Measurements from ENCODE around the gene CRPPA. TPM values are rescaled to one million over a fixed set of nuclear protein-coding genes. Genes with fewer than 3 reads are reported as not detected.

The CRPPA gene
- 1.2 and 1.3 TPM in 2 replicates for total RNA-seq

GRCh38 chr7:16421333-16422102 lies at the start of gene CRPPA:
Gene CRPPA (minus strand): TSS chr7:16421538. CDS start chr7:16421322, 216 bp downstream.

GRCh38 chr7:16465469-16466361 lies 44.4 kb upstream of the CRPPA start, which contains the start of gene SOSTDC1:
Gene SOSTDC1 (minus strand): TSS chr7:16465738. CDS start chr7:16465668, 70 bp downstream.

Other genes starting within 250 kb of the CRPPA start
- not detected in 2 replicates for gene SOSTDC1, start 44.2 kb upstream of the CRPPA start, total RNA-seq
- gene LRRC72, start 105.3 kb upstream of the CRPPA start, total RNA-seq = not detected in 2 replicates
- 33.9 and 39.0 TPM in 2 replicates for gene ANKMY2, start 224.2 kb upstream of the CRPPA start, total RNA-seq
- gene BZW2, start 224.6 kb upstream of the CRPPA start, total RNA-seq = 65.5 and 102 TPM in 2 replicates

All from uterine smooth muscle cell (primary cell).